CD8-positive, alpha-beta memory T cell (primary cell): ENCODE measurements around the gene KMT2A. TPM values are rescaled to one million over a fixed set of nuclear protein-coding genes. Genes with fewer than 3 reads are reported as not detected.

Experiments
- CTCF ChIA-PET: fragments of 350-600 bp; sonication (Branson Sonifier 250); formaldehyde crosslinking; loops from one replicate; lab custom pipeline; 2021; ENCODE audit warnings: antibody characterized with exemption; lab: Charles Lee
- POLR2A ChIA-PET: fragments of 350-600 bp; sonication (Branson Sonifier 250); formaldehyde crosslinking; loops from one replicate; lab custom pipeline; 2021; ENCODE audit warnings: antibody characterized with exemption; lab: Charles Lee
- DNase-seq, 5 donors: peaks; one replicate each; pipeline versions ENCODE4 v3.0.0 to v3.0.0-alpha.2; 2020 to 2022; ENCODE audit warnings: mixed read lengths in 1 of 5
- H3K27ac ChIP-seq: one replicate; pipeline ENCODE4 v1.7.0; 2013; ENCODE audit warnings: low read depth, mild to moderate bottlenecking, low read length, moderate library complexity
- H3K27me3 ChIP-seq: 2 replicates; pipeline ENCODE4 v1.7.0; 2013; ENCODE audit warnings: low read length, mild to moderate bottlenecking; ENCODE audit not compliant: insufficient read depth, poor library complexity, severe bottlenecking
- H3K36me3 ChIP-seq: 2 replicates; pipeline ENCODE4 v1.7.0; 2013; ENCODE audit warnings: mild to moderate bottlenecking, low read length, moderate library complexity; ENCODE audit not compliant: insufficient read depth
- H3K4me1 ChIP-seq: 2 replicates; pipeline ENCODE4 v1.7.0; 2013; ENCODE audit warnings: mild to moderate bottlenecking, low read length, moderate library complexity; ENCODE audit not compliant: insufficient read depth
- H3K4me3 ChIP-seq: 2 replicates; pipeline ENCODE4 v1.7.0; 2013; ENCODE audit warnings: mild to moderate bottlenecking, low read length
- H3K9me3 ChIP-seq: 2 replicates; pipeline ENCODE4 v1.7.0; 2013; ENCODE audit warnings: mild to moderate bottlenecking, low read length
- H3K27ac Mint-ChIP-seq, 8 donors: one replicate each; pipeline ENCODE4 v1.8.0; 2020 to 2021; ENCODE audit warnings: mixed read lengths in 8 of 8, mild to moderate bottlenecking in 6 of 8, inconsistent platforms in 3 of 8, moderate library complexity in 3 of 8
- H3K27me3 Mint-ChIP-seq, 2 donors: one replicate each; pipeline ENCODE4 v1.8.0; 2020 to 2021; ENCODE audit warnings: mixed read lengths in 2 of 2, mild to moderate bottlenecking in 1 of 2, moderate library complexity in 1 of 2
- H3K36me3 Mint-ChIP-seq, 3 donors: one replicate each; pipeline ENCODE4 v1.8.0; 2020 to 2021; ENCODE audit warnings: mixed read lengths in 3 of 3, inconsistent platforms in 1 of 3, mild to moderate bottlenecking in 1 of 3
- H3K4me1 Mint-ChIP-seq, 3 donors: one replicate each; pipeline ENCODE4 v1.8.0; 2020 to 2021; ENCODE audit warnings: mixed read lengths in 3 of 3, inconsistent platforms in 1 of 3, mild to moderate bottlenecking in 1 of 3
- H3K4me3 Mint-ChIP-seq, 7 donors: one replicate each; pipeline ENCODE4 v1.8.0; 2020 to 2021; ENCODE audit warnings: mixed read lengths in 7 of 7, mild to moderate bottlenecking in 6 of 7, moderate library complexity in 4 of 7, inconsistent platforms in 2 of 7
- H3K9me3 Mint-ChIP-seq, 5 donors: one replicate each; pipeline ENCODE4 v1.8.0; 2020 to 2022; ENCODE audit warnings: mixed read lengths in 5 of 5, mild to moderate bottlenecking in 3 of 5, moderate library complexity in 2 of 5, inconsistent platforms in 1 of 5
- polyA plus RNA-seq: library from polyadenylated mRNA; unstranded; fragments of 300-500 nt; fragmentation: Illumina TruSeq; gene quantifications from one replicate; pipeline ENCODE4 v1.2.3, GENCODE V29; 2021
- total RNA-seq, 2 experiments: library from RNA; stranded (reverse); gene quantifications; one replicate each; pipeline ENCODE4 v1.2.3, GENCODE V29; 2021

The KMT2A gene
- total and polyA plus RNA-seq, 3 experiments from 2014 or later: 40.5 to 80.6 (median 80.0) TPM

- H3K9me3 ChIP-seq: no peaks in the 10 kb centered on the region
- CTCF ChIA-PET: interaction anchor here (0.6 to 2.5 kb wide), 7 partner anchors 13 to 237 kb away, joined by 3 to 13 read pairs (median 4); no protein-coding TSS in a partner anchor
Observed at GRCh38 chr11:118435290-118435892, 901 bp upstream of the KMT2A start.

GRCh38 chr11:118436639-118437207 lies 431 bp downstream of the KMT2A start:
- Histone ChIP-seq H3K9me3 (no peaks in the 10 kb centered on the region), H3K4me3 (peak overlapping the region; percentile 76), H3K27ac (peak overlapping the region; percentile 89), H3K4me1 (peaks cover 36% of the 10 kb centered on the region), H3K27me3 (no peaks in the 10 kb centered on the region), H3K36me3 (no peaks in the 10 kb centered on the region)
- peak in 3 of 5 donors; percentile 58 to 83 (median 60) for DNase-seq
- ChIA-PET POLR2A (interaction anchor here (1.0 to 2.5 kb wide), 6 partner anchors 11 to 91 kb away, joined by 3 to 19 read pairs (median 6); partner anchors contain the start of genes TTC36 and UBE4A), CTCF (interaction anchor here (0.6 to 2.5 kb wide), 5 partner anchors 9 to 43 kb away, joined by 3 to 13 read pairs (median 4); no protein-coding TSS in a partner anchor)
- peaks cover 0 to 46% (median 1%) of the 10 kb centered on the region in 3 donors for H3K36me3 Mint-ChIP-seq
- H3K27me3 Mint-ChIP-seq: peaks cover 0 to 7% of the 10 kb centered on the region in 2 donors
- peak overlapping the region; percentile 91 to 99 (median 95) for H3K4me3 Mint-ChIP-seq
- H3K27ac Mint-ChIP-seq: peak overlapping the region; percentile 92 to 99 (median 97)
- H3K9me3 Mint-ChIP-seq: no peaks in the 10 kb centered on the region
- H3K4me1 Mint-ChIP-seq: peaks cover 43% of the 10 kb centered on the region in 3 donors

More at GRCh38 chr11:118435290-118435892, 901 bp upstream of the KMT2A start:
- H3K27me3 Mint-ChIP-seq: peaks cover 0 to 7% of the 10 kb centered on the region in 2 donors
- Histone ChIP-seq H3K4me1 (peaks cover 23% of the 10 kb centered on the region), H3K36me3 (no peaks in the 10 kb centered on the region), H3K27ac (peak overlapping the region; percentile 68), H3K4me3 (peak overlapping the region; percentile 67), H3K27me3 (no peaks in the 10 kb centered on the region)
- H3K9me3 Mint-ChIP-seq: no peaks in the 10 kb centered on the region
- peaks cover 0 to 35% (median 0%) of the 10 kb centered on the region in 3 donors for H3K36me3 Mint-ChIP-seq
- POLR2A ChIA-PET: interaction anchor here (0.6 to 2.5 kb wide), 14 partner anchors 9 to 667 kb away, joined by 3 to 19 read pairs (median 4); partner anchors contain the start of genes MPZL3, TTC36 and UBE4A
- peak overlapping the region; percentile 91 to 99 (median 95) for H3K4me3 Mint-ChIP-seq
- H3K4me1 Mint-ChIP-seq: peaks cover 29 to 30% (median 29%) of the 10 kb centered on the region in 3 donors
- peak overlapping the region; percentile 84 to 96 (median 92) for H3K27ac Mint-ChIP-seq
- peak in 3 of 5 donors; percentile 49 to 77 (median 52) for DNase-seq

- ChIA-PET POLR2A (interaction anchor here (1.5 to 1.6 kb wide), 3 partner anchors 26 to 39 kb away, joined by 3 to 10 read pairs (median 5); no protein-coding TSS in a partner anchor), CTCF (no interaction called here)
- peak overlapping the region; percentile 76 for H3K4me3 ChIP-seq
- peak; percentile 29 to 70 (median 39) for DNase-seq
- H3K4me1 Mint-ChIP-seq: peaks cover 50% of the 10 kb centered on the region in 3 donors
- H3K4me1 ChIP-seq: peaks cover 44% of the 10 kb centered on the region
- no peaks in the 10 kb centered on the region for H3K9me3 Mint-ChIP-seq
- no peaks in the 10 kb centered on the region for H3K27me3 ChIP-seq
- peak overlapping the region; percentile 92 to 99 (median 97) for H3K27ac Mint-ChIP-seq
- H3K9me3 ChIP-seq: no peaks in the 10 kb centered on the region
- H3K27ac ChIP-seq: peak overlapping the region; percentile 89
- H3K36me3 ChIP-seq: no peaks in the 10 kb centered on the region
- peaks cover 0 to 7% of the 10 kb centered on the region in 2 donors for H3K27me3 Mint-ChIP-seq
- H3K4me3 Mint-ChIP-seq: peak overlapping the region; percentile 91 to 99 (median 95)
- peaks cover 0 to 50% (median 4%) of the 10 kb centered on the region in 3 donors for H3K36me3 Mint-ChIP-seq
Observed at GRCh38 chr11:118437208-118438125, 1.2 kb downstream of the KMT2A start.

- Mint-ChIP-seq H3K9me3 (no peaks in the 10 kb centered on the region), H3K4me3 (peak overlapping the region; percentile 91 to 99 (median 95)), H3K27ac (peak overlapping the region; percentile 92 to 99 (median 97)), H3K36me3 (peaks cover 0 to 53% (median 4%) of the 10 kb centered on the region in 3 donors), H3K27me3 (peaks cover 0 to 7% of the 10 kb centered on the region in 2 donors), H3K4me1 (peaks cover 59 to 60% (median 60%) of the 10 kb centered on the region in 3 donors)
- ChIA-PET CTCF (interaction anchor here (1.1 to 1.2 kb wide), 2 partner anchors 13 to 79 kb away, joined by 3 to 4 read pairs; partner anchors contain the start of gene UBE4A), POLR2A (interaction anchor here (0.6 to 1.6 kb wide), 5 partner anchors 25 to 664 kb away, joined by 3 to 10 read pairs (median 3); no protein-coding TSS in a partner anchor)
- Histone ChIP-seq H3K4me1 (peaks cover 53% of the 10 kb centered on the region), H3K4me3 (peak overlapping the region; percentile 76), H3K36me3 (no peaks in the 10 kb centered on the region), H3K27ac (peak overlapping the region; percentile 89), H3K27me3 (no peaks in the 10 kb centered on the region), H3K9me3 (no peaks in the 10 kb centered on the region)
- peak; percentile 37 to 77 (median 64) for DNase-seq
Observed at GRCh38 chr11:118438314-118438931, 2.1 kb downstream of the KMT2A start.

- POLR2A ChIA-PET: interaction anchor here (0.6 kb wide), 1 partner anchor 188 kb away, joined by 3 read pairs; no protein-coding TSS in a partner anchor
- Histone ChIP-seq H3K27me3 (no peaks in the 10 kb centered on the region), H3K27ac (no peak overlapping the region), H3K9me3 (no peaks in the 10 kb centered on the region), H3K4me1 (peaks cover 60% of the 10 kb centered on the region), H3K36me3 (no peaks in the 10 kb centered on the region), H3K4me3 (no peak overlapping the region)
- CTCF ChIA-PET: interaction anchor here (0.7 to 1.2 kb wide), 2 partner anchors 12 to 138 kb away, joined by 3 read pairs; no protein-coding TSS in a partner anchor
- Mint-ChIP-seq H3K27me3 (peaks cover 0 to 6% of the 10 kb centered on the region in 2 donors), H3K27ac (peak overlapping the region; percentile 87 to 99 (median 96)), H3K9me3 (no peaks in the 10 kb centered on the region), H3K4me3 (peak overlapping the region; percentile 81 to 97 (median 94)), H3K4me1 (peaks cover 62 to 65% (median 64%) of the 10 kb centered on the region in 3 donors), H3K36me3 (peaks cover 0 to 58% (median 5%) of the 10 kb centered on the region in 3 donors)
- peak in 1 of 5 donors; percentile 11 for DNase-seq
Observed at GRCh38 chr11:118439646-118440045, 3.4 kb downstream of the KMT2A start.

- DNase-seq: no peak
- Histone ChIP-seq H3K27ac (no peak overlapping the region), H3K36me3 (no peaks in the 10 kb centered on the region), H3K4me1 (peaks cover 69% of the 10 kb centered on the region), H3K4me3 (no peak overlapping the region), H3K9me3 (no peaks in the 10 kb centered on the region), H3K27me3 (no peaks in the 10 kb centered on the region)
- peak overlapping the region; percentile 22 to 92 (median 66) for H3K4me3 Mint-ChIP-seq
- peaks cover 80 to 82% (median 81%) of the 10 kb centered on the region in 3 donors for H3K4me1 Mint-ChIP-seq
- ChIA-PET POLR2A (no interaction called here), CTCF (interaction anchor here (1.6 kb wide), 1 partner anchor 50 kb away, joined by 3 read pairs; no protein-coding TSS in a partner anchor)
- H3K9me3 Mint-ChIP-seq: no peaks in the 10 kb centered on the region
- peaks cover 0 to 63% (median 14%) of the 10 kb centered on the region in 3 donors for H3K36me3 Mint-ChIP-seq
- H3K27me3 Mint-ChIP-seq: no peaks in the 10 kb centered on the region
- peak overlapping the region; percentile 72 to 99 (median 84) for H3K27ac Mint-ChIP-seq
Observed at GRCh38 chr11:118441770-118442275, 5.5 kb downstream of the KMT2A start.
